ENCODE results near the gene HSH2D. TPM values are rescaled to one million over a fixed set of nuclear protein-coding genes. Genes with fewer than 3 reads are reported as not detected.

Gene HSH2D
- total RNA-seq, 1 donor from 2014 or later: 0.74 TPM

GRCh38 chr19:16159655-16160054 is 16.2 kb downstream of the HSH2D start:
- no peak for DNase-seq (ENCODE audit: extremely low spot score in 2 of 2)
- no peak overlapping the region for H3K27ac ChIP-seq
- intact Hi-C loops (cut with DNase I): no loop called here
- H3K9me3 ChIP-seq: no peaks in the 10 kb centered on the region
- no peak for TF ChIP-seq POLR2A (IDR thresholded peaks at IDR 0.05)
- no peak for TF ChIP-seq POLR2AphosphoS5 (IDR thresholded peaks at IDR 0.05; ENCODE audit: insufficient read depth in 1 of 2, low read depth in 1 of 2)
- TF ChIP-seq CTCF (IDR thresholded peaks at IDR 0.05): no peak
- no peaks in the 10 kb centered on the region for H3K27me3 ChIP-seq
- H3K36me3 ChIP-seq: no peaks in the 10 kb centered on the region
- H3K4me3 ChIP-seq: no peak overlapping the region
- no peaks in the 10 kb centered on the region for H3K4me1 ChIP-seq

- Histone ChIP-seq H3K27me3 (no peaks in the 10 kb centered on the region), H3K27ac (no peak overlapping the region), H3K9me3 (no peaks in the 10 kb centered on the region), H3K4me1 (no peaks in the 10 kb centered on the region), H3K4me3 (no peak overlapping the region), H3K36me3 (no peaks in the 10 kb centered on the region)
- TF ChIP-seq POLR2AphosphoS5 (IDR thresholded peaks at IDR 0.05; ENCODE audit: insufficient read depth in 1 of 2, low read depth in 1 of 2) (no peak), POLR2A (IDR thresholded peaks at IDR 0.05) (no peak), CTCF (IDR thresholded peaks at IDR 0.05) (no peak)
- DNase-seq (ENCODE audit: extremely low spot score in 2 of 2): no peak
- intact Hi-C loops (cut with DNase I): no loop called here
These were observed 17.0 kb downstream of the HSH2D start for GRCh38 chr19:16160445-16160942.

- intact Hi-C loops (cut with DNase I): no loop called here
- no peak for TF ChIP-seq CTCF (IDR thresholded peaks at IDR 0.05)
- TF ChIP-seq POLR2A (IDR thresholded peaks at IDR 0.05): no peak
- no peak for TF ChIP-seq POLR2AphosphoS5 (IDR thresholded peaks at IDR 0.05; ENCODE audit: insufficient read depth in 1 of 2, low read depth in 1 of 2)
- H3K36me3 ChIP-seq: no peaks in the 10 kb centered on the region
- no peak overlapping the region for H3K27ac ChIP-seq
- H3K4me3 ChIP-seq: no peak overlapping the region
- DNase-seq (ENCODE audit: extremely low spot score in 2 of 2): no peak
- H3K27me3 ChIP-seq: no peaks in the 10 kb centered on the region
- H3K9me3 ChIP-seq: no peaks in the 10 kb centered on the region
- no peaks in the 10 kb centered on the region for H3K4me1 ChIP-seq
These were observed 17.6 kb downstream of the HSH2D start for GRCh38 chr19:16160943-16161560.

GRCh38 chr19:16161840-16162239 is 18.4 kb downstream of the HSH2D start:
- Histone ChIP-seq H3K9me3 (no peaks in the 10 kb centered on the region), H3K4me3 (no peak overlapping the region), H3K36me3 (no peaks in the 10 kb centered on the region), H3K27ac (no peak overlapping the region), H3K27me3 (no peaks in the 10 kb centered on the region), H3K4me1 (no peaks in the 10 kb centered on the region)
- intact Hi-C loops (cut with DNase I): no loop called here
- no peak for DNase-seq (ENCODE audit: extremely low spot score in 2 of 2)
- TF ChIP-seq POLR2A (IDR thresholded peaks at IDR 0.05): no peak
- no peak for TF ChIP-seq CTCF (IDR thresholded peaks at IDR 0.05)
- no peak for TF ChIP-seq POLR2AphosphoS5 (IDR thresholded peaks at IDR 0.05; ENCODE audit: insufficient read depth in 1 of 2, low read depth in 1 of 2)

GRCh38 chr19:16164222-16164890 is 20.9 kb downstream of the HSH2D start:
- DNase-seq (ENCODE audit: extremely low spot score in 2 of 2): no peak
- Histone ChIP-seq H3K27me3 (no peaks in the 10 kb centered on the region), H3K4me3 (no peak overlapping the region), H3K9me3 (no peaks in the 10 kb centered on the region), H3K4me1 (no peaks in the 10 kb centered on the region), H3K27ac (no peak overlapping the region), H3K36me3 (no peaks in the 10 kb centered on the region)
- no peak for TF ChIP-seq POLR2A (IDR thresholded peaks at IDR 0.05)
- intact Hi-C loops (cut with DNase I): no loop called here
